Endothelial cell of umbilical vein (primary cell): ENCODE measurements around the gene UBXN11. TPM values are rescaled to one million over a fixed set of nuclear protein-coding genes. Genes with fewer than 3 reads are reported as not detected.

Experiments used
- BruUV-seq: library from RNA; stranded (reverse); fragments of 400-500 nt; replicated peaks from 2 replicates; lab custom pipeline; 2021; lab: Mats Ljungman, UMichigan
- CTCF ChIA-PET: fragments of 300-600, 350-600 bp; sonication (Branson Sonifier 250); formaldehyde crosslinking; loops from one replicate; lab custom pipeline; 2021; ENCODE audit warnings: antibody characterized with exemption, inconsistent platforms; lab: Charles Lee
- POLR2A ChIA-PET: fragments of 300-600, 350-600 bp; sonication (Branson Sonifier 250); formaldehyde crosslinking; loops from one replicate; lab custom pipeline; 2021; ENCODE audit warnings: antibody characterized with exemption, inconsistent platforms; lab: Charles Lee
- DNase-seq: peaks from one replicate; pipeline ENCODE4 v3.0.0-alpha.2; 2011; ENCODE audit warnings: low read depth, low spot score
- FAIRE-seq: peaks from 2 replicates; lab custom pipeline; 2011; peaks lifted over from hg19 to GRCh38; lab: Jason Lieb, UNC
- H2AFZ ChIP-seq: 2 replicates; pipeline ENCODE4 v1.6.0; 2012; ENCODE audit warnings: low read depth, low read length, control low read depth, inconsistent platforms
- H3K27ac ChIP-seq: 2 replicates; pipeline ENCODE4 v1.5.1; 2011; ENCODE audit warnings: low read depth, mild to moderate bottlenecking, control low read depth, low read length, moderate library complexity; ENCODE audit not compliant: insufficient read depth
- H3K27me3 ChIP-seq, 2 experiments: 2 replicates each; pipeline versions ENCODE4 v1.6.0 to v1.6.1; 2011; ENCODE audit warnings: low read length in 2 of 2, mixed read lengths in 1 of 2; ENCODE audit not compliant: control insufficient read depth in 2 of 2, insufficient read depth in 2 of 2
- H3K36me3 ChIP-seq, 2 experiments: 2 replicates in 1 of 2; 3 replicates in 1 of 2; pipeline ENCODE4 v1.5.1; 2011; ENCODE audit warnings: low read length in 2 of 2, mild to moderate bottlenecking in 1 of 2, moderate library complexity in 1 of 2; ENCODE audit not compliant: control insufficient read depth in 2 of 2, insufficient read depth in 2 of 2; ENCODE audit errors: extremely low read depth in 1 of 2
- H3K4me1 ChIP-seq: 3 replicates; pipeline ENCODE4 v1.5.1; 2011; ENCODE audit warnings: mild to moderate bottlenecking, low read length; ENCODE audit not compliant: control insufficient read depth, insufficient read depth; ENCODE audit errors: extremely low read depth
- H3K4me2 ChIP-seq: 2 replicates; pipeline ENCODE4 v1.6.1; 2011; ENCODE audit warnings: low read length, control low read depth, mixed read lengths; ENCODE audit not compliant: insufficient read depth
- H3K4me3 ChIP-seq, 3 experiments: fragments of 200-600 bp in 1 of 3; sonication (generic), shearing (Covaris generic) in 1 of 3; replicated peaks in 1 of 3; 2 replicates each; pipeline ENCODE4 v1.5.1; 2011 to 2016; ENCODE audit warnings: control low read depth in 3 of 3, low read length in 3 of 3, mild to moderate bottlenecking in 2 of 3, inconsistent platforms in 1 of 3, low read depth in 1 of 3, moderate library complexity in 1 of 3; ENCODE audit not compliant: insufficient read depth in 1 of 3
- H3K79me2 ChIP-seq: 2 replicates; pipeline ENCODE4 v1.6.0; 2012; ENCODE audit warnings: low read length, inconsistent platforms; ENCODE audit not compliant: control insufficient read depth, insufficient read depth
- H3K9ac ChIP-seq: replicated peaks from 2 replicates; pipeline ENCODE3; 2011; ENCODE audit warnings: low read length, control low read depth; ENCODE audit not compliant: insufficient read depth; ENCODE audit errors: extremely low read depth
- H3K9me1 ChIP-seq: replicated peaks from 3 replicates; pipeline ENCODE4 v1.6.0; 2011; ENCODE audit warnings: mild to moderate bottlenecking, low read length; ENCODE audit not compliant: control insufficient read depth, insufficient read depth; ENCODE audit errors: extremely low read depth
- H3K9me3 ChIP-seq: replicated peaks from 2 replicates; pipeline ENCODE4 v1.5.1; 2012; ENCODE audit warnings: low read length, inconsistent platforms; ENCODE audit not compliant: control insufficient read depth, insufficient read depth
- H4K20me1 ChIP-seq: replicated peaks from 2 replicates; pipeline ENCODE3; 2011; ENCODE audit warnings: mild to moderate bottlenecking, low read length; ENCODE audit not compliant: control insufficient read depth, insufficient read depth; ENCODE audit errors: extremely low read depth
- CTCF ChIP-seq, 2 donors: IDR thresholded peaks; 1 replicate in 1 of 2; 2 replicates in 1 of 2; pipeline ENCODE4 v1.5.1; 2011; ENCODE audit warnings: low read length in 2 of 2, mild to moderate bottlenecking in 2 of 2, moderate library complexity in 2 of 2, control low read depth in 1 of 2, inconsistent platforms in 1 of 2, low read depth in 1 of 2; ENCODE audit not compliant: insufficient read depth in 1 of 2; ENCODE audit errors: extremely low read depth in 1 of 2
- EZH2 ChIP-seq: IDR thresholded peaks from 2 replicates; pipeline ENCODE4 v1.6.1; 2012; ENCODE audit warnings: borderline replicate concordance, low read depth, mild to moderate bottlenecking, moderate library complexity, low read length, inconsistent platforms; ENCODE audit not compliant: severe bottlenecking
- FOS ChIP-seq: IDR thresholded peaks from 2 replicates; pipeline ENCODE4 v1.6.1; 2011; ENCODE audit warnings: mild to moderate bottlenecking, low read length, moderate library complexity, borderline replicate concordance; ENCODE audit not compliant: insufficient read depth
- GATA2 ChIP-seq: IDR thresholded peaks from 2 replicates; pipeline ENCODE4 v1.7.0; 2011; ENCODE audit warnings: low read depth, mild to moderate bottlenecking, moderate library complexity, mixed read lengths, low read length; ENCODE audit not compliant: insufficient read length, insufficient read depth
- JUN ChIP-seq: IDR thresholded peaks from 2 replicates; pipeline ENCODE4 v1.6.1; 2011; ENCODE audit warnings: borderline replicate concordance, low read depth; ENCODE audit not compliant: insufficient read length, insufficient read depth
- MAX ChIP-seq: IDR thresholded peaks from 2 replicates; pipeline ENCODE4 v1.6.1; 2011; ENCODE audit not compliant: insufficient read depth, insufficient read length
- MYC ChIP-seq: IDR thresholded peaks from one replicate; pipeline ENCODE4 v1.6.1; 2011; ENCODE audit warnings: mild to moderate bottlenecking, low read depth, low read length
- POLR2A ChIP-seq: IDR thresholded peaks from 2 replicates; pipeline ENCODE4 v1.6.1; 2012; ENCODE audit warnings: low read depth, mild to moderate bottlenecking, control low read depth, low read length
- POLR2AphosphoS5 ChIP-seq: IDR thresholded peaks from 2 replicates; pipeline ENCODE4 v1.6.1; 2012; ENCODE audit warnings: low read depth, mild to moderate bottlenecking, control low read depth, low read length, moderate library complexity; ENCODE audit not compliant: insufficient read depth
- dilution Hi-C: fragments of 300-500 bp; cut with MboI; formaldehyde crosslinking; loops from one replicate; pipeline ENCODE4 v1.15.0; 2019; ENCODE audit warnings: low sequenced_read_pairs; ENCODE audit not compliant: extremely low pct_ligation_motif_present
- intact Hi-C: fragments of 100-400 bp; cut with micrococcal nuclease; formaldehyde crosslinking; loops from one replicate; pipeline ENCODE4 v1.10.0; 2022
- polyA plus RNA-seq, 4 experiments: library from polyadenylated mRNA; depleted of rRNA in 3 of 4; stranded (reverse) in 3 of 4; unstranded in 1 of 4; fragments of >200 nt; gene quantifications; 2 replicates each; pipeline versions ENCODE4 v1.2.1 to v1.2.3, GENCODE V29; 2011 to 2012; ENCODE audit warnings: missing spikeins in 1 of 4
- total RNA-seq: library from RNA; stranded (reverse); gene quantifications from 2 replicates; pipeline ENCODE4 v1.2.3, GENCODE V29; 2021

The UBXN11 gene
- total and polyA plus RNA-seq, 2 donors (not counting 3 experiments of a cell fraction or from before 2014, with no cell fraction given) = 14.8 to 15.6 TPM

DNA sequence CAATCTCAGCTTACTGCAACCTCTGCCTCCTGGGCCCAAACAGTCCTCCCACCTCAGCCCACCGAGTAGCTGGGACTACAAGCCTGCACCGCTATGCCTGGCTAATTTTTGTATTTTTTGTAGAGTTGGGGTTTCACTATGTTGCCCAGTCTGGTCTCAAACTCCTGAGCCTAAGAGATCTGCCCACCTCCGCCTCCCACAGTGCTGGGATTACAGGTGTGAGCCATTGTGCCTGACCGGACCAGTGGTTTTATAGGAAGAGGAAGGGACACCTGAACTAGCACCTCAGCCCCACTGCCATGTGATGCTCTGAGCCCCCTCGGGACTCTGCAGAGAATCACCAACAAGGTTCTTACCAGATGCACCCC is 43.4 kb upstream of the UBXN11 start:
- Histone ChIP-seq H3K27ac (no peak overlapping the region), H3K79me2 (no peaks in the 10 kb centered on the region), H4K20me1 (no peaks in the 10 kb centered on the region), H3K36me3 (no peaks in the 10 kb centered on the region), H3K9me1 (no peaks in the 10 kb centered on the region), H3K9me3 (no peaks in the 10 kb centered on the region), H3K27me3 (no peaks in the 10 kb centered on the region), H3K4me2 (no peak overlapping the region), H3K4me1 (peaks cover 15% of the 10 kb centered on the region), H3K9ac (no peak overlapping the region), H2AFZ (no peak overlapping the region), H3K4me3 (no peak overlapping the region)
- BruUV-seq = no TSS peak
- FAIRE-seq (no peak), DNase-seq (no peak)
- dilution Hi-C loops = no loop called here
- intact Hi-C loops = no loop called here
- POLR2A ChIA-PET = no interaction called here
- CTCF ChIA-PET = interaction anchor here (1.0 to 1.5 kb wide), 3 partner anchors 14 to 67 kb away, joined by 3 to 5 read pairs (median 3); no protein-coding TSS in a partner anchor
- TF ChIP-seq CTCF (IDR thresholded peaks at IDR 0.05; ENCODE audit: extremely low read depth in 1 of 2, insufficient read depth in 1 of 2, low read depth in 1 of 2, low read length in 2 of 2) = no peak
- TF ChIP-seq JUN = no peak
- no peak for TF ChIP-seq GATA2
- TF ChIP-seq FOS = no peak
- TF ChIP-seq MAX = no peak
- TF ChIP-seq POLR2AphosphoS5 = no peak
- TF ChIP-seq EZH2 = no peak
- no peak for TF ChIP-seq MYC
- TF ChIP-seq POLR2A = no peak
